Head of caudate nucleus (tissue), 42 donors: Measurements from ENCODE around the gene PRKN.

Experiments
- DNase-seq, 42 donors: peaks; one replicate each; pipeline versions ENCODE4 v3.0.0 to v3.0.0-alpha.2; 2020 to 2021; ENCODE audit warnings: mixed read lengths in 7 of 42
- intact Hi-C: fragments of 100-400 bp; cut with DNase I; formaldehyde crosslinking; loops from one replicate; pipeline ENCODE4 v1.15.0; 2022

Gene PRKN

DNA sequence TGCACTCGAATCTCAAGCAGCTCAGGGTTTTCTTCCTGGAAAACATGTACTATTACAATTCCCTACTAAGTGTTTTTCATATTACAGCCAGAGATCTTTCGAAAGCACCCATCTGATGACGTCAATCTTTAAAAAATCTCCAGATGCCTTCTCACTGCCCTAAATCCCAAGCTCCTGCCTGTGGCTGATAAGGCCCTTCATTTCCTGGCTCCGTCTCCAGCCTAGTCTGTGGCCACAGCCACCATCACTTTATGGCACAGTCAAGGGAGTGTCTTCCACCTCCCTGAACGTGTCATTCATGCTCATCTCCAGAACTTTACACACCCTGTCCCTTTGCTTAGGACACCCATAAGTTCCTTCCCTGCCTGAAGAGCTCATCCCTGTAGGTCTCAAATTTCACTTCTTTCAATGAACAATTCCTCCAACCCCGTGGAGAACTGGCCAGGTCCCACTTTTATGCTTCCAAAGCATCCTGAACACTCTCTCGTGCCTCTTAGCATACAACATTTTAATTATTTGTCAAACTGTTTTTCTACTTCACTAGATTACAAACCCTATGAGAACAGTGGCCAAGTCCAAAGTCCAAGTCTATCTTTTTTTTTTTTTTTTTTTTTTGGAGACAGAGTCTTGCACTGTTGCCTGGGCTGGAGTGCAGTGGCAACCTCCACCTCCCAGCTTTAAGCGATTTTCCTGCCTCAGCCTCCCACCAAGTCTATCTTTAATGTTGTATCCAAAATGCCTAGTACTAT, 1347.6 kb downstream of the PRKN start:
- intact Hi-C loops = no loop called here
- DNase-seq = no peak

GRCh38 chr6:161378115-161378514, 1349.5 kb downstream of the PRKN start:
- DNase-seq = no peak
- intact Hi-C loops = no loop called here

GRCh38 chr6:161377116-161377515, 1350.5 kb downstream of the PRKN start:
- DNase-seq = no peak
- intact Hi-C loops = no loop called here

DNA sequence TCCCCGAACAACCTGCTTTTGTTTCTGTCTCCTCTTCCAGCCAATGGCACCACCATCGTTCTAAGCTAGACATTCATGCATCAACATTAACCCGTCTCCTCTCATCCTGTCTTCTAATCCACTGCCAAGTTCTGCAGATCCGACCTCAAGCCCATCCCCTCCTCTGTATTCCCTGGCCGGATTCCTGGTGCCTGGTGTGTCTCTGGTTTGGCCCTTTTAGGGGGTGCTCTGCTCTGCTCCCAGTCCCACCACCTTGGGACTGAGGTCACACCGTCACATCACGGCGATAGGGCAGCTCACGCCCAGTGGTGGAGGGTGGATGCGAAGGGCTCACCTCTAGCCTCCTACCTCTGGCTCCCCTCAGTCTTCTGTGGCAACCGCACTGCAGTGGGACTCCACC, 1351.2 kb downstream of the PRKN start:
- no peak for DNase-seq
- intact Hi-C loops = no loop called here

GRCh38 chr6:161374971-161375873, 1352.3 kb downstream of the PRKN start:
- DNase-seq = peak; percentile 50 to 85 (median 68)
- intact Hi-C loops = loop anchor here (5.0 kb wide), 1 partner anchor 273 kb away; no protein-coding TSS in a partner anchor

DNA sequence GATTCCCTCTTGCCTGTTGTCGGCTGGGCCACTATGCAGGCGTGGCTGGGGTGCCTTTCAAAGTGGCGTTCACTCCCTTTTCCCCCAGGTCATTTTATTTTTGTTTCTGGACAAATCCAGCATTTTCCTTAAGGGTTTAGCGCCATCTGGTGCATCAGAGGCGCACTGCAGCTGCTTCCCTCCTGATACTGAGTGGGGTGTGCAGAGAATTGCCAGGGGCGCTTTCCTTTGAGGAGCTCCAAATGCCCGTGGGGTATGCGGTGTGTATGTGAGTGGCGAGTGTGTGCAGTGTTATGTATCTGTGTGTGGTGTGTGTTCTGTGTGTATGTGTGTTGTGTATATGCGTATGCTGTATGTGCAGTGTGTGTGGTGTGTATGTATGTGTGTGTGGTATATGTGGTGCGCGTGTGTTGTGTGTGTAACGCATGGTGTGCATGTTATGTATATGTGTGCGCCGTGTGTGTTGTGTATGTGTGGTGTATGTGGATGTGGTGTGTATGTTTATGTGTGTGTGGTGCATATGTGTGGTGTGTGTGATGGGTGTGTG, 1353.6 kb downstream of the PRKN start:
- peak; percentile 34 to 94 (median 82) for DNase-seq
- intact Hi-C loops = loop anchor here (5.0 kb wide), 1 partner anchor 272 kb away; no protein-coding TSS in a partner anchor

- intact Hi-C loops = loop anchor here (5.0 kb wide), 1 partner anchor 270 kb away; no protein-coding TSS in a partner anchor
- DNase-seq = peak in 15 of 42 donors; percentile 24 to 69 (median 35)
Measured at GRCh38 chr6:161372422-161372793, 1355.2 kb downstream of the PRKN start.

DNA sequence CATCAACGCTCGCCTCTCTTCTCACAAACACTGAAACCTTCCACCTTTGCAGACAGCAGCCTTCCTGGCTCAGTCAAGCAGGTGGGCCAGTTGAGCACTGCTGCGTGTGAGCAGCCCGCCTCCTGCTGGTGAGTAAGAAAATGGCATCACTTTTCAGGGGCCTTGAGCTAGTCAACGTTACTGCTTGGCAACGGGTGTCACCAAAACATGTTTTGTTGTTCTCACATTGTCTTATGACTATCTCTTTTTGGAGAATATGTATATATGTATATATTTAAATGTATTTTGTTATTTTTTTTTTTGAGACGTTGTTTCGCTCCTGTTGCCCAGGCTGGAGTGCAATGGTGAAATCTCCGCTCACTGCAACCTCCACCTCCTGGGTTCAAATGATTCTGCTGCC, 1356.7 kb downstream of the PRKN start:
- peak; percentile 51 to 91 (median 79) for DNase-seq
- intact Hi-C loops = loop anchor here (5.0 kb wide), 1 partner anchor 269 kb away; no protein-coding TSS in a partner anchor

DNA sequence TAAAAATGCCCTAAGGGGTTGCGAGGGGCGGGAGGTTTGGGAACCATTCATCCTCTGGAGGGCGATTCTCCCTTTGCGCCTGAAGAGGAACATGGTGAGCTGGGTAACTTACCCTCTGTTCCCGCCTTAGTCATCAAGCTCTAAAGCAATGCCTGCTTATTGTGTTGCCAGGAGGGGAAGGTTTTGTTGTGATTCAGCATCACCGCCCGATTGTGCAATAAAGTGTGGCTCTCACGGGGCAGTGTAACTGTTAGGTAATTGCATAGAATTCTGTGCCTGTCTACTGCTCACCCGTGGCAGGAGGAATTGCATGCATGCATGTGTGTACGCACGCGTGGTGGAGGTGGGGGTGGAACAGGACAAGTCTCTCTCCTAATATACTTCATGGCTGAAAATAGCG, 1358.2 kb downstream of the PRKN start:
- intact Hi-C loops = loop anchor here (5.0 to 10.0 kb wide), 2 partner anchors 115 to 437 kb away; no protein-coding TSS in a partner anchor

GRCh38 chr6:161368514-161368913, 1359.1 kb downstream of the PRKN start:
- intact Hi-C loops = loop anchor here (5.0 to 10.0 kb wide), 2 partner anchors 114 to 436 kb away; no protein-coding TSS in a partner anchor
- no peak for DNase-seq

More for the DNA sequence above, 1358.2 kb downstream of the PRKN start:
- DNase-seq = no peak

DNA sequence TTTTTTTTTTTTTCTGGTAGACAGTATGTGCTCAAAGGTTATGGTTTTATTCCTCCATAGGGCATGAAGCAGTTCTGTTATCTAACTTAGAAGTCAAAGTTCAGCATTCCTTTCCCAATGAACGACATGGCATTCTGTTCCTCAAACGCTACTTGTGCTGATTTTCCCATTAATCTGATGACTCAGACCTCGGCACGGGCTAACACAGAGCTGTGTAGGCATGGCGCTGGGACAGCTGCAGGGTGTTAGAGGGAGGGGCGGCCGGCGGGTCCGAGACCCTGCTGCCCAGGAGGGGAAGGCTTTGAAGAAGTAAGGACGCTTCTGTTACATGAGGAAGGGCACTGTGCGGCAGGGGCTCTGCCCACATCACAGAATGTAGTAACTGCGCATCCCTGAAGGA, 1360.1 kb downstream of the PRKN start:
- intact Hi-C loops = loop anchor here (5.0 to 10.0 kb wide), 2 partner anchors 113 to 435 kb away; no protein-coding TSS in a partner anchor

GRCh38 chr6:161366301-161366923, 1361.2 kb downstream of the PRKN start:
- DNase-seq = no peak
- intact Hi-C loops = loop anchor here (5.0 to 10.0 kb wide), 2 partner anchors 112 to 434 kb away; no protein-coding TSS in a partner anchor

More for the DNA sequence above, 1360.1 kb downstream of the PRKN start:
- peak in 24 of 42 donors; percentile 20 to 72 (median 48) for DNase-seq

DNA sequence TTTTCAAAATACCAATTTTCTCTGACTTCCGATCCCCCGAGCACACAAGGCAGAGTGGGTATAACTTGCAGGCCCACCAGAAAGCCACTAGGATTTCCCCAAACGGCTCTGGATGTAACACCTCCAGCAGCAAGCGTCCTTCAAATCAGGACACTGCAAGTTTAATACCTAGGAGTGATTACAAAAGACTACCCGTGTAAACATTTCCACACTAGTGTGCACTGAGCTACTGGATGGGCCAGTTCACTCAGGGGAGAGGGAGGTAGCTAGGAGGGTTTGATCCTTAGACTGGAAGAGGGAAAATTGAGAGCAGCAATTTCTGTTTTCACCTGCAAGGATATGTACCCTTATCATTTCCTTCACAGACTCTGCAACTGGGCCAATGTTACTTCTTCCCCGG, 1361.9 kb downstream of the PRKN start:
- no peak for DNase-seq
- intact Hi-C loops = loop anchor here (5.0 to 10.0 kb wide), 2 partner anchors 111 to 433 kb away; no protein-coding TSS in a partner anchor

GRCh38 chr6:161363286-161363685, 1364.3 kb downstream of the PRKN start:
- no peak for DNase-seq
- intact Hi-C loops = loop anchor here (10.0 kb wide), 1 partner anchor 108 kb away; no protein-coding TSS in a partner anchor

DNA sequence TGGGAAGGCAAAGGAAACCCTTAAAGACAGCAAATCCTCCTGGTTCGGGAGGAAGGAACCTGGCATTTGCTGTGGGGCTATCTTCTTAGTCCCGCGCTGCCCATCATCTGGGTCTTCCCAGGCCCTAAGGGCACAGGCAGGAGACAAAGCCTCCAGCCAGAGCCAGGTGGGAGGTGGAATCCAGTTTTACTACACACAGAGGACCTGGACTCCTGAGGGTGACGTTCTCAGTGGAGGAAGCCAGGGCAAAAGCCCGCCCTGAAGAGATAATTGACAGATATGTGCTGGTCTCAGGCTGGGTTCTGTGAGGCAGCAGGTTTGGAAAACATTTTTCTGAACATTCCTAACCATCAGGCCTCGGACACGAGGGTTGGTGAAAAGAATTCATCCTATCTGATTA, 1365.3 kb downstream of the PRKN start:
- no peak for DNase-seq
- intact Hi-C loops = loop anchor here (10.0 kb wide), 1 partner anchor 107 kb away; no protein-coding TSS in a partner anchor

DNA sequence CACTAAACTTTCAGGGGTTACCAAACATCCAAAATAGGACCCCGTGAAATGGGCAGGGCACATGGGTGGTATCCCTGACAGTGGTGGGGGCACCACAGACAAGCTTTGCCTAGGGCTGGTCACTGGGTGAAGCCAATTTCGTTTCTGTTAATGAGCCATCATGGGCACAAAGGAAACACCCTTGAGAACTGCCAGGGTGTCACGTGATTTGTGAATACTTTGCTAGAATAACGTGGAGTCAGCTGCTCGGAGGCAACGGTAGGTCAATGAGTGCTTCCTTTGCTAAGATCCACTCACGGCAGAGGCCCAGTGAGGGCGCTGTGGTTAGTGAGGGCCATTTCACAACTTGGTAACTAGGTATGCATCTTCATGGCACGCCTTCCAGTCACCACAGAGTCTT, 1366.0 kb downstream of the PRKN start:
- intact Hi-C loops = loop anchor here (10.0 kb wide), 1 partner anchor 107 kb away; no protein-coding TSS in a partner anchor
- no peak for DNase-seq

GRCh38 chr6:161360520-161360919, 1367.0 kb downstream of the PRKN start:
- intact Hi-C loops = loop anchor here (10.0 kb wide), 1 partner anchor 106 kb away; no protein-coding TSS in a partner anchor

DNA sequence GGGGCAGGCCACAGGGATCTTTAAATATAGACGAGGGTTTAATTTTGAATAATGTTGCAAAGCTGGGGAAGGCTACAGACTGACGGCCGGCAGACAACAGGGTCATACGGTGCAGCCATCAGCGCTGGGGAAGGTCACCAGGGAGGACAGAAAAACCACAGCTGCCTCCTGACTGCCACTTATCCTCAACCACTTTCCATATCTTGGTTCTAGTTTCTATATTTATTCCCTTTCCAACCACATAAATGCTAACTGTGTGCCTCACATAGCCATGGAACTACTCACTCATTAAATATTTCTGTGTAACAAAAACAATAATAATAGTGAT, 1368.0 kb downstream of the PRKN start:
- no peak for DNase-seq
- intact Hi-C loops = no loop called here

More at GRCh38 chr6:161360520-161360919, 1367.0 kb downstream of the PRKN start:
- DNase-seq = no peak
